ENCODE results near the gene RNF123.
"Not testable (repeated sequence)": the region's sequence is repeated elsewhere in the genome, so short reads cannot be mapped to it uniquely, and the experiment has no call there.

The RNF123 gene

GRCh38 chr3:49681232-49681522, 8.2 kb upstream of the RNF123 start:
- no peak for DNase-seq (ENCODE audit: low read depth)

- no peak for DNase-seq (ENCODE audit: low read depth)
Measured at GRCh38 chr3:49681543-49681942, 7.8 kb upstream of the RNF123 start.

- no peak for DNase-seq (ENCODE audit: low read depth)
Measured at GRCh38 chr3:49683162-49683561, 6.2 kb upstream of the RNF123 start.

GRCh38 chr3:49684453-49684852, 4.9 kb upstream of the RNF123 start:
- not testable (repeated sequence) for DNase-seq (ENCODE audit: low read depth)

- not testable (repeated sequence) for DNase-seq (ENCODE audit: low read depth)
Measured at GRCh38 chr3:49685103-49685502, 4.3 kb upstream of the RNF123 start.

- not testable (repeated sequence) for DNase-seq (ENCODE audit: low read depth)
Measured at GRCh38 chr3:49685846-49686245, 3.5 kb upstream of the RNF123 start.

- DNase-seq (ENCODE audit: low read depth) = not testable (repeated sequence)
Measured at GRCh38 chr3:49686346-49686745, 3.0 kb upstream of the RNF123 start.

GRCh38 chr3:49686769-49687423, 2.5 kb upstream of the RNF123 start:
- DNase-seq (ENCODE audit: low read depth) = peak; percentile 49

GRCh38 chr3:49687424-49687795, 1.9 kb upstream of the RNF123 start:
- not testable (repeated sequence) for DNase-seq (ENCODE audit: low read depth)

- not testable (repeated sequence) for DNase-seq (ENCODE audit: low read depth)
Measured at GRCh38 chr3:49688338-49689045, 865 bp upstream of the RNF123 start.

- not testable (repeated sequence) for DNase-seq (ENCODE audit: low read depth)
Measured at GRCh38 chr3:49689908-49690624, 709 bp downstream of the RNF123 start.

- not testable (repeated sequence) for DNase-seq (ENCODE audit: low read depth)
Measured at GRCh38 chr3:49690856-49691255, 1.5 kb downstream of the RNF123 start.

- not testable (repeated sequence) for DNase-seq (ENCODE audit: low read depth)
Measured at GRCh38 chr3:49691481-49691880, 2.1 kb downstream of the RNF123 start.

- not testable (repeated sequence) for DNase-seq (ENCODE audit: low read depth)
Measured at GRCh38 chr3:49694409-49695070, 5.2 kb downstream of the RNF123 start.

- not testable (repeated sequence) for DNase-seq (ENCODE audit: low read depth)
Measured at GRCh38 chr3:49695350-49696015, 6.1 kb downstream of the RNF123 start.

GRCh38 chr3:49699281-49699979, 10.1 kb downstream of the RNF123 start:
- no peak for DNase-seq (ENCODE audit: low read depth)

GRCh38 chr3:49700014-49700413, 10.7 kb downstream of the RNF123 start:
- no peak for DNase-seq (ENCODE audit: low read depth)

- DNase-seq (ENCODE audit: low read depth) = no peak
Measured at GRCh38 chr3:49700453-49701128, 11.2 kb downstream of the RNF123 start.

GRCh38 chr3:49701388-49702077, 12.2 kb downstream of the RNF123 start:
- no peak for DNase-seq (ENCODE audit: low read depth)

GRCh38 chr3:49702672-49703071, 13.3 kb downstream of the RNF123 start:
- no peak for DNase-seq (ENCODE audit: low read depth)
